ENCODE measurements around the gene HID1.
"Not testable (repeated sequence)": the region's sequence is repeated elsewhere in the genome, so short reads cannot be mapped to it uniquely, and the experiment has no call there.

HID1 gene

DNA sequence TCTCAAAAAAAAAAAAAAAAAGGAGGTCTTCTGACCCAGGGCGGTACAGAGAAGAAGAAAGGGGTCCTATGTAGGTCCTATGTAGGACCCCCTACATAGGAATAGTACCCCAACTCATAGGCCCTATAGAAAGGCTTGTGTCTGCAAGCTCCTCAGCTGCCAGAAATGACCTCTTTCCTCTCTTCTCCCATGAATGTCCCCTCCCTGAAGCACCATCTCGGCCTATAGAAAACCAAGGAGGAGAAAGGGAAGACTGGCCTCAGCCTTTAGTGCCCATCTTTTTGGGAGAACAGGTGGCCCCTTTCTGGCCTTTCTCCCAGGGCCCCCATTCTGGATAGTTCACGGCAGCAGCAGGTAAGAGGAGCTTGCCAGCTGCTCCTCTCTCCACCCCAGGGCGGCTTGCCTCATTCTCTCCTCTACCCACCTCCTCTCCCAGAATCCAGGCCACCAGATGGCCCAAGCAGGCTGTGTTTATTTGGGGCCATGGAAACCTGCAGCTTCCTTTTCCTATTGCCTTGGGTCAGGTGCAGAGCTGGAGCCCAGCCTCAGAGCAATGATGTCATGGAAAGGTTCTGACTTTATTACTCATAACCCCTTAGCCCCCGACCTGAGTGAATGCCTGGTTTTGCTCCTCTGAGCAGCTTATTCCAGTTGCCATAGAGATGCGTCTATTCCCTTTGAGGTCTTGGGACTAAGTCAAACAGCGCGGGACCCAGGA, 38.3 kb upstream of the HID1 start:
- Histone ChIP-seq H3K9ac (no peak overlapping the region), H3K36me3 (0 out of 2 replicates have a peak, but pooled peaks cover 10% of the 10 kb centered on the region), H3K9me3 (no peaks in the 10 kb centered on the region), H4K20me1 (no peaks in the 10 kb centered on the region), H3K4me2 (peak overlapping the region; percentile 85), H3K27ac (no peak overlapping the region), H3K4me3 (no peak overlapping the region), H3K4me1 (peaks cover 30% of the 10 kb centered on the region), H3K27me3 (no peaks in the 10 kb centered on the region)
- TF ChIP-seq Cebpa-rat (IDR thresholded peaks at IDR 0.05): no peak

DNA sequence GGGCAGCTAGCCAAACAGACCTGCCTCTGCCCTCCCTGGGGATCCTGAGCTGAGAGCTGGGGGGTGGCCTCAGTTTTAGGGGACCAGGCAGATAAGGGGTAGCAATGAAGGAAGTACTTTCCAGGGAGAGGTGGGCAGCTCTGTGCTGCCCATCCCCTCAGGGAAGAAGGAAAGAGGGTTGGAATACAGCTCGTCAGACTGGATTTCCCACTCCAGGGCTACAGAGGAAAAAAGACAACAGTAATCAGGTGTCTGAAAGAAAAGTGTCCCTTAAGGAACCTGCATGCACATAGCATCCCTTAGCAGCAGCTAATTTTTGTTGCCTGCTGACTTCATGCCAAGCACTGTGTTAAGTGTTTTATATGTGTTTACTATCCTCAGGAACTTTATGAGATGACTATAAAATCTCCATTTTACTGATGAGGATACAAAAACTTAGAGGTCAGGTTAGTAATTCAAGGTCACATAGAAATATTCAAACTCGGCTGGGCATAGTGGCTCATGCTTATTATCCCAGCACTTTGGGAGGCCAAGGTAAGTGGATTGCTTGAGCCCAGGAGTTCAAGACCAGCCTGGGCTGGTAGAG, 36.7 kb upstream of the HID1 start:
- Histone ChIP-seq H4K20me1 (no peaks in the 10 kb centered on the region), H3K27ac (no peak overlapping the region), H3K9me3 (no peaks in the 10 kb centered on the region), H3K4me3 (no peak overlapping the region), H3K4me1 (peaks cover 30% of the 10 kb centered on the region), H3K36me3 (no peaks in the 10 kb centered on the region), H3K4me2 (no peak overlapping the region), H3K9ac (no peak overlapping the region), H3K27me3 (no peaks in the 10 kb centered on the region)
- no peak for TF ChIP-seq Cebpa-rat (IDR thresholded peaks at IDR 0.05)

DNA sequence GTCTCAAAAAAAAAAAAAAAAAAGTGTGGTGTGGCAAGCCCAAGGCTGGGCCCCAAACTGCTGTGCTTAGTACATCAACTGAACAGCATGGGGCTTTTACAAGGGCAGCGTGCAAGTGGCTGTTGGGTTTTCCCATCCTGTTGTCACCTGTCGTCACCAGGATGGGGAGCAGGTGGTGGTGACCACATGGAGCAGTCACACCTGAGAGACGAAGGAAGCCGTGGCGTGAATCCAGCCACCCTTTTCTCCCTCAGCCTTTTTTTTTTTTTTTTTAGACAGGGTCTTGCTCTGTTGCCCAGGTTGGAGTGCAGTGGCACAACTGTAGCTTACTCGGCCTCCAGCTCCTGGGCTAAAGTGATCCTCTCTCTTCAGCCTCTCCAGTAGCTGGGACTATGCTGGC, 35.8 kb upstream of the HID1 start:
- Histone ChIP-seq H3K4me3 (no peak overlapping the region), H3K27me3 (no peaks in the 10 kb centered on the region)
- no peak for TF ChIP-seq Cebpa-rat (IDR thresholded peaks at IDR 0.05)

DNA sequence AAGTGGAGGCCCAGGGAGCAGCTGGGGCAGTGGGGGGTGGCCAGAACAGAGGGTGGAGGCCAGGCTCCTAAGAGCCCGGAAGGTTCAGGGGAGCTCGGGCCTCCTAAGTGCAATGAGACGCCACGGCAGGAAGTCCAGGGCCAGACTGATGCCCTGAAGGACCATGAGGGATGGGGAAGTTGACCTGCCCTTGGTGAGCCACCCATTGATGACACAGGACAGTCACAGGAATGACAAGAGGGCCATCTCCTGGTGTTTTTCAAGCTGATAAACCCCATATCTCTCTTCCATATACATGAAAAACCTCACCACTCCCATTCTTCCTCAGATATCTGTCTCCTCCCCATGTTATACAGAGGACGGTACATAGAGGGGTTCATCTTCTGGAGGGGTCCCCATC, 34.1 kb upstream of the HID1 start:
- H3K4me2 ChIP-seq: no peak overlapping the region
- H3K9me3 ChIP-seq: no peaks in the 10 kb centered on the region
- H4K20me1 ChIP-seq: no peaks in the 10 kb centered on the region
- TF ChIP-seq Cebpa-rat (IDR thresholded peaks at IDR 0.05): no peak
- peaks cover 12% of the 10 kb centered on the region for H3K4me1 ChIP-seq
- peaks cover 25% of the 10 kb centered on the region; the same call in 1 of the 2 replicates for H3K36me3 ChIP-seq
- no peak overlapping the region for H3K9ac ChIP-seq
- H3K4me3 ChIP-seq: no peak overlapping the region
- no peaks in the 10 kb centered on the region for H3K27me3 ChIP-seq
- H3K27ac ChIP-seq: no peak overlapping the region

More for the DNA sequence above, 35.8 kb upstream of the HID1 start:
- no peak overlapping the region for H3K9ac ChIP-seq
- no peak overlapping the region for H3K27ac ChIP-seq
- H3K4me1 ChIP-seq: peaks cover 22% of the 10 kb centered on the region
- no peaks in the 10 kb centered on the region for H4K20me1 ChIP-seq
- peaks cover 8% of the 10 kb centered on the region; the same call in 1 of the 2 replicates for H3K36me3 ChIP-seq
- no peak overlapping the region for H3K4me2 ChIP-seq
- H3K9me3 ChIP-seq: no peaks in the 10 kb centered on the region

GRCh38 chr17:75006084-75006483, 33.5 kb upstream of the HID1 start:
- not testable (repeated sequence) for H3K4me3 ChIP-seq, H3K9me3 ChIP-seq, H3K4me1 ChIP-seq, H3K27me3 ChIP-seq, H3K9ac ChIP-seq, H3K4me2 ChIP-seq, H3K27ac ChIP-seq, H4K20me1 ChIP-seq
- peaks cover 30% of the 10 kb centered on the region; the same call in 1 of the 2 replicates for H3K36me3 ChIP-seq

DNA sequence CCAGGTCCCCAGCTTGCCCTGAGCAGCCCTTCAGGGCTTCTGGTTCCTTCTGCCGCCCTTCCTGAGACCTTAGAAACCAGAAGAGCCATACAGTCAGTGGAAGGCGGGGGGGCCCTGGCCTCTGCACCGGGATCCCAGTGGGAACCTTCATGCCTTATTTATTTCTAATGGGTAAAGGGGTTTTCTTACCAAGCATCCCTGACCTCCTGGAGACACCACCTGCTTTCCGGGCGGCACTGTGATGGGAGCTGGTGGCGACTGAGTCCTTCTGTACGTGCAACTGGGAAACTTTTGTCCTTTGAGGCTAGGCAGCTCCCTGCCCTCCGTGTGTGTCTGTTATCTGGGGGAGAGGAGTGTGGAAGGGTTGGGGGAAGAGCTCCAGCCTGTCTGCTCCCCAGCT, 32.7 kb upstream of the HID1 start:
- Histone ChIP-seq H3K4me2 (no peak overlapping the region), H3K9me3 (no peaks in the 10 kb centered on the region), H3K27ac (no peak overlapping the region), H3K9ac (no peak overlapping the region), H3K4me3 (no peak overlapping the region), H3K36me3 (peaks cover 34% of the 10 kb centered on the region; the same call in 1 of the 2 replicates), H3K27me3 (no peaks in the 10 kb centered on the region), H4K20me1 (no peaks in the 10 kb centered on the region), H3K4me1 (no peaks in the 10 kb centered on the region)
- no peak for TF ChIP-seq Cebpa-rat (IDR thresholded peaks at IDR 0.05)

DNA sequence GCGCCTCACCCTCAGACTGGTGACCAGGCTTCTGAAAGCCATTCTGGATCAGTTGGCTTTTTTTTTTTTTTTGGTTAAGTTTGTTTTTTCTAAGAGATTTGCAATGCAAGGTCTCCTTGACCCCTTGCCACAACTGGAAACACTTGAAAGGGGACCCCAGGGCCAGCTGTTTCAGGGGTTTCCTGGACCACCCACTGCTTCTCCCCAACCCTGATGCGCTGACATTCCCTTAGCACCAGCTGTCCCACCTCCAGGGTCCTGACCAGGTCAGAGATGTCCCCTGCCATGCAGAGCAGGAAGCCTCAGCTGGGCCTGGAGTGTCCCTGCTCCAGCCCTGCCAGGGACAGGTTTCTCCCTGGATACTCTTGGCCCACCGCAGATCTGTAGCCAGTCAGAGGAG, 31.8 kb upstream of the HID1 start:
- H3K4me1 ChIP-seq: peaks cover 2% of the 10 kb centered on the region
- no peak for TF ChIP-seq Cebpa-rat (IDR thresholded peaks at IDR 0.05)
- no peak overlapping the region for H3K27ac ChIP-seq
- H3K4me2 ChIP-seq: no peak overlapping the region
- H3K36me3 ChIP-seq: peaks cover 34% of the 10 kb centered on the region; the same call in 1 of the 2 replicates
- no peak overlapping the region for H3K9ac ChIP-seq
- no peak overlapping the region for H3K4me3 ChIP-seq
- no peaks in the 10 kb centered on the region for H3K27me3 ChIP-seq
- no peaks in the 10 kb centered on the region for H4K20me1 ChIP-seq
- H3K9me3 ChIP-seq: no peaks in the 10 kb centered on the region

DNA sequence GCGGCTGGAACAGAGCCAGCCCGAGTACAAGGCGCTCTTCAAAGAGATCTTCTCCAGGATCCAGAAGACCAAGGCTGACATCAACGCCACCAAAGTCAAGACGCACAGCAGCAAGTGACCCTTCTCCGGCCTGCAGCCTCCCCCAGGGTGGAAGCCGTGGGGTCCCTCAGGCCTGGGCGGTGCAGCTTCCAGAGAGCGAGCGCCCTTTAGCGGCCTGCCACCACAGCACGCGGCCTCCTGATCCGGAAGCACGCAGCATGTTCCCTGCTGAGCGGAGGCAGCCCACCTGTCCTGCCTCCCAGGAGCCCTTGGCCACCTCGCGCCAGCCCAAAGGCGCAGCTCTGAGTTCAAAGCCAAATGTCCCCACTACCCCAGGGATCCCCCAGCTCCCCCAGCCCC, 31.4 kb upstream of the HID1 start:
- no peak for TF ChIP-seq Cebpa-rat (IDR thresholded peaks at IDR 0.05)
- H3K27ac ChIP-seq: no peak overlapping the region
- no peaks in the 10 kb centered on the region for H3K27me3 ChIP-seq
- no peaks in the 10 kb centered on the region for H4K20me1 ChIP-seq
- peaks cover 34% of the 10 kb centered on the region; the same call in 1 of the 2 replicates for H3K36me3 ChIP-seq
- no peaks in the 10 kb centered on the region for H3K9me3 ChIP-seq
- H3K9ac ChIP-seq: no peak overlapping the region
- H3K4me3 ChIP-seq: no peak overlapping the region
- no peak overlapping the region for H3K4me2 ChIP-seq
- peaks cover 7% of the 10 kb centered on the region for H3K4me1 ChIP-seq

DNA sequence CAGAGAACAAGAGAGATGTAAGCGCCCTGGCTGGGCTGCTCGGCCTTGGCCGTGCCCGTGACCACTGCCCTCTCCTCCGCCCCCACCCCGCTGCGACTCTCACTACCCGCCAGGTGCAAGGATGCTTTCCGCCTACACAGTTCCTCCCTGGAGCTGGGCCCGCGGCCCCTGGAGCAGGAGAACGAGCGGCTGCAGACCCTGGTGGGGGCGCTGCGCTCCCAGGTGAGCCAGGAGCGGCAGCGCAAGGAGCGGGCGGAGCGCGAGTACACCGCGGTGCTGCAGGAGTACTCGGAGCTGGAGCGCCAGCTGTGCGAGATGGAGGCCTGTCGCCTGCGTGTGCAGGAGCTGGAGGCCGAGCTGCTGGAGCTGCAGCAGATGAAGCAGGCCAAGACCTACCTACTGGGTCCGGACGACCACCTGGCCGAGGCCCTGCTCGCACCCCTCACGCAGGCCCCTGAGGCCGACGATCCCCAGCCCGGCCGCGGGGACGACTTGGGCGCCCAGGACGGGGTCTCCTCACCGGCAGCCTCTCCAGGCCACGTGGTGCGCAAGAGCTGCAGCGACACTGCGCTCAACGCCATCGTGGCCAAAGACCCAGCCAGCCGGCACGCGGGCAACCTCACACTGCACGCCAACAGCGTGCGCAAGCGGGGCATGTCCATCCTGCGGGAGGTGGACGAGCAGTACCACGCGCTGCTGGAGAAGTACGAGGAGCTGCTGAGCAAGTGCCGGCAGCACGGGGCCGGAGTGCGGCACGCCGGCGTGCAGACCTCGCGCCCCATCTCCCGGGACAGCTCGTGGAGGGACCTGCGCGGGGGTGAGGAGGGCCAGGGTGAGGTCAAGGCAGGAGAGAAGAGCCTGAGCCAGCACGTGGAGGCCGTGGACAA, 30.8 kb upstream of the HID1 start:
- peaks cover 13% of the 10 kb centered on the region for H3K4me1 ChIP-seq
- H3K4me2 ChIP-seq: no peak overlapping the region
- no peaks in the 10 kb centered on the region for H3K27me3 ChIP-seq
- H3K9me3 ChIP-seq: no peaks in the 10 kb centered on the region
- H3K27ac ChIP-seq: no peak overlapping the region
- H3K36me3 ChIP-seq: peaks cover 34% of the 10 kb centered on the region; the same call in 1 of the 2 replicates
- H3K9ac ChIP-seq: no peak overlapping the region
- no peak overlapping the region for H3K4me3 ChIP-seq
- H4K20me1 ChIP-seq: no peaks in the 10 kb centered on the region
- no peak for TF ChIP-seq Cebpa-rat (IDR thresholded peaks at IDR 0.05)
